Sigmoid colon (tissue), 3 donors: Measurements from ENCODE around the gene NELFA.

Source experiments
- POLR2A ChIP-seq, 2 donors: fragments of 450-650 bp; IDR thresholded peaks; one replicate each; pipeline ENCODE4 v1.6.1; 2016; ENCODE audit warnings: antibody characterized with exemption in 2 of 2, mild to moderate bottlenecking in 2 of 2, moderate library complexity in 2 of 2
- TF ChIP-seq, protein P1 (sequence below), 4 experiments: fragments of 450-650 bp in 3 of 4; fragments of 200-600 bp in 1 of 4; IDR thresholded peaks; one replicate each; pipeline ENCODE4 v1.5.1; 2016 to 2019; ENCODE audit warnings: antibody characterized with exemption in 4 of 4, mild to moderate bottlenecking in 3 of 4, moderate library complexity in 2 of 4

DNA sequence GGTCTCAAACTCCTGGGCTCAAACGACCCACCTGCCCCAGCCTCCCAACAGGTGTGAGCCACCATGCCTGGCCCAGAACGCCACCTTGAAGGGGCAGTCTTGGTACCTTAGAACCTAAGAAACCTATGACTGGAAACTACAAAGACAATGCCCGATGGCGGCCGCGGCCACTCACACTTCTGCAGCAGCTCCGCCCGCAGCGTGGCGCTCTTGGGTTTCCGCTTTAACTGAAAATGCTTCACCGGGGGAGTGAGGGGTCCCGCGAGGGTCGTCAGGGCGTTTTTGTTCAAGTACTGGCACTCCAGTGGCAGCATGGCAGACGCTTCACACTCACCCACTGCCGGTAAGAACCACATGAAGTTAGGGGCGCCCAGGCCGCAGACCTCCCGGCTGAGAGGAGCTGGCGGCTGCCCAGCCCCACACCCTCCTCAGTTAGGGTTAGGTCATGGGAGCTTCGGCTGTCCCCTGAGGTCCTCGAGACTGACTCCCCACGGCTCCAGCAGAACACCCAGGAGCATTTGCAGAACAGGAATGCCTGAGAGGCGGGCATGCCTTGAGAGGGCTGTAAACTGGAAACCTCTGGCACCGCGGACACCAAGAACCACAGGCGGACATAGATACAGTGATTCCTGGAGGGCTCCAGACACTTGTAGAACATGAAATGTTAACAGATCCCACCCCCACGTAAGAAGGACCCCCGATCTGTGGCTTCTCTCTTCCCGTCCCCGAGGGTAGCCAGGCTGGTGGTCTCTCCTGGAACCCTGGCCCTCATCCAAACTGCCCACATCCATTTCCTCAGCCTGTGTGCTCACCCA is 19.0 kb downstream of the NELFA start:
- TF ChIP-seq POLR2A (IDR thresholded peaks at IDR 0.05) = no peak
- TF ChIP-seq, protein P1, sequence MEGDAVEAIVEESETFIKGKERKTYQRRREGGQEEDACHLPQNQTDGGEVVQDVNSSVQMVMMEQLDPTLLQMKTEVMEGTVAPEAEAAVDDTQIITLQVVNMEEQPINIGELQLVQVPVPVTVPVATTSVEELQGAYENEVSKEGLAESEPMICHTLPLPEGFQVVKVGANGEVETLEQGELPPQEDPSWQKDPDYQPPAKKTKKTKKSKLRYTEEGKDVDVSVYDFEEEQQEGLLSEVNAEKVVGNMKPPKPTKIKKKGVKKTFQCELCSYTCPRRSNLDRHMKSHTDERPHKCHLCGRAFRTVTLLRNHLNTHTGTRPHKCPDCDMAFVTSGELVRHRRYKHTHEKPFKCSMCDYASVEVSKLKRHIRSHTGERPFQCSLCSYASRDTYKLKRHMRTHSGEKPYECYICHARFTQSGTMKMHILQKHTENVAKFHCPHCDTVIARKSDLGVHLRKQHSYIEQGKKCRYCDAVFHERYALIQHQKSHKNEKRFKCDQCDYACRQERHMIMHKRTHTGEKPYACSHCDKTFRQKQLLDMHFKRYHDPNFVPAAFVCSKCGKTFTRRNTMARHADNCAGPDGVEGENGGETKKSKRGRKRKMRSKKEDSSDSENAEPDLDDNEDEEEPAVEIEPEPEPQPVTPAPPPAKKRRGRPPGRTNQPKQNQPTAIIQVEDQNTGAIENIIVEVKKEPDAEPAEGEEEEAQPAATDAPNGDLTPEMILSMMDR (IDR thresholded peaks at IDR 0.05) = no peak
